Epithelial cell of esophagus (primary cell): ENCODE data around the gene LIPA.
A peak's percentile ranks its signal among the peaks of the same experiment; 100 is the strongest.

Source experiments
- DNase-seq: peaks from one replicate; pipeline ENCODE4 v3.0.0; 2010; ENCODE audit warnings: low read depth
- H3K4me3 ChIP-seq: 2 replicates; pipeline ENCODE4 v1.5.1; 2011; ENCODE audit warnings: mild to moderate bottlenecking, low read length, control low read depth
- CTCF ChIP-seq: IDR thresholded peaks from 2 replicates; pipeline ENCODE4 v1.5.1; 2011; ENCODE audit warnings: low read depth, mild to moderate bottlenecking, low read length, control low read depth, inconsistent platforms; ENCODE audit not compliant: insufficient read depth; ENCODE audit errors: missing control alignments

LIPA gene

DNA sequence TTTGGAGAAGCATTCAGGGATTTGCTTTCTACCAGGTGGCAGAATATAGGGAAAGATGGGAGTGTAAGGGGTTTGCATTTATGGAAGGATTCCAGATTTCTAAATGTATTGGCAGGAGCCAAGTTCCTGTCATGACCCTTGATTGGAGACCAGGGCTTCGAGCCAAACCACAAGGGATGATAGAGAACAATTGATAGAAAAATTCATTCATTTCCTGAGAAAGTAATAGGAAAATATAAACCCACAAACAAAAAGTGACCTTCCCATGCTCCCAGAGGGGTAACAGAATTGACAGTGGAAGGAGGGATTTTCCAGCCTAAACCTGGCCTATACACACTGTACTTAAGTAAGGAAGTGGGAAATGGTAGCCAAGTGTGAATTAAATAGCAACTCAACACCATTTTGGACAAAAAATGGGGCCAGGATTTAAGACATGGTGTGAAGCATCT lies 27.9 kb upstream of the LIPA start:
- no peak overlapping the region for H3K4me3 ChIP-seq
- no peak for TF ChIP-seq CTCF
- DNase-seq: peak; percentile 53

- no peak for DNase-seq
- TF ChIP-seq CTCF: no peak
- no peak overlapping the region for H3K4me3 ChIP-seq
Observed at GRCh38 chr10:89278900-89279392, 27.4 kb upstream of the LIPA start.

- no peak overlapping the region for H3K4me3 ChIP-seq
- DNase-seq: peak; percentile 99
- TF ChIP-seq CTCF: no peak
Observed at GRCh38 chr10:89278034-89278535, 26.5 kb upstream of the LIPA start.

GRCh38 chr10:89275383-89275782 lies 23.8 kb upstream of the LIPA start:
- H3K4me3 ChIP-seq: no peak overlapping the region
- peak; percentile 96 for DNase-seq
- TF ChIP-seq CTCF: peak; percentile 5

DNA sequence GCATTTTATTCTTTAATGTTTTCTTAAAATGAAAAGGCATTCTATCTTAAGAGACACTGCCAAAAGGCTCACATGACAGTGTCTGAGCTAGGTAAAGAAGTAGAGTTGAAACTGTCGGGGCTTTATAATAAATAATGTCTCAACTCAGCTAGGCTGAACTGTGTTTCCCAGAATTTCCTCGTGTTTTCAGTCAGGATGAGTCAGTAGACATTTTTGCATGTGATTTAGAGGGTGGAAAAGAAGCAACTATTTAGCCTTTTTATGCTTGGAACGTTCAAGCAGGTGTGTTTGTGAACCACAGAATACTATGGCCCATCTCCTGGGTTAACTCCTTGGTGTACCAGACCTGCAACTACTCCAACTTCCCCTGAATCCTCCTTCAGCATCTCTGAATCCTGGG lies 23.4 kb upstream of the LIPA start:
- no peak overlapping the region for H3K4me3 ChIP-seq
- DNase-seq: peak; percentile 58
- TF ChIP-seq CTCF: no peak

DNA sequence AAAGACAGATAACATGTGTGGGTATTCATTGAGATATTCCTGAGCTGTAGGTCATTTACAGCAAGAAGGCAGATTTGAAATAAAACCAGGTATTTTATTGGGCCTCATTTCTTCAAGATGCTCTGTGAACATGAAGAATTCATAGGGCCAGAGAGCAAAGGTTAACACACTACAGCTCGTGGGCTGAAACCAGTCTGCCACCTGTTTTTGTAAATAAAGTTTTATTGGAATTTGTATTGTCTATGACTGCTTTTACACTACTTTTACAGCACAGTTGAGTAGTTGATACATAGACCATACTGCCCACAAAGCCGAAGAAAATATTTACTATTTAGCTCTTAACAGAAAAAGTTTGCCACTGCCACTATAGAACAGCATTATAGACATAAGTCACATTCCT lies 22.1 kb upstream of the LIPA start:
- no peak for DNase-seq
- TF ChIP-seq CTCF: no peak
- H3K4me3 ChIP-seq: no peak overlapping the region

DNA sequence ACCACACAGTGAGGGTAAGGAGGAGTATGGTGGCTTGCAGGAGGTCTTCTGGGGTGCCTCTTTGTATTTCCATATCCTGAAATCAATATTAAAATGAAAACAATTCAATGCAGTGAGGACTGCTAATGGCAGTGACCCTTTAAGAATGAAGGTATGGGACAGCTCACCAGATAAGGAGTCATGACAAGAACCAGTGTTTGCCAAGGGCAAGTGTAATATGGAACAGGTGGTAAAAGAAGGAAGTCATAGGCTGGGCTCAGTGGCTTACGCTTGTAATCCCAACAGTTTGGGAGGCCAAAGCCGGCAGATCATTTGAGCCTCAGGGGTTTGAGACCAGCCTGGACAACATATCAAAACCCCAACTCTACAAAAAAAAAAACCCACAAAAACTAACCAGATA lies 20.0 kb upstream of the LIPA start:
- no peak for TF ChIP-seq CTCF
- no peak for DNase-seq
- no peak overlapping the region for H3K4me3 ChIP-seq
